Naive thymus-derived CD8-positive, alpha-beta T cell (primary cell): ENCODE data around the gene CREB3L1. TPM values are rescaled to one million over a fixed set of nuclear protein-coding genes. Genes with fewer than 3 reads are reported as not detected.
A peak's percentile ranks its signal among the peaks of the same experiment; 100 is the strongest.

ENCODE experiments used
- ATAC-seq, 2 donors: fragments of 150-1000 bp; cut with Tn5 transposase in 1 of 2; sonication (Bioruptor Pico), chemical (Tn5 transposase) in 1 of 2; 1 replicate in 1 of 2; 2 replicates in 1 of 2; pipeline ENCODE4 v1.10.0; 2021; ENCODE audit warnings: mild to moderate bottlenecking in 2 of 2, moderate library complexity in 2 of 2
- POLR2A ChIA-PET: fragments of 350-600 bp; sonication (Branson Sonifier 250); formaldehyde crosslinking; loops from one replicate; lab custom pipeline; 2021; ENCODE audit warnings: antibody characterized with exemption; lab: Charles Lee
- DNase-seq, 10 donors: peaks; one replicate each; pipeline versions ENCODE4 v3.0.0 to v3.0.0-alpha.2; 2020 to 2022
- H3K27ac Mint-ChIP-seq, 10 donors: one replicate each; pipeline ENCODE4 v1.8.0; 2020 to 2022; ENCODE audit warnings: mild to moderate bottlenecking in 10 of 10, mixed read lengths in 10 of 10, moderate library complexity in 4 of 10, inconsistent platforms in 1 of 10
- H3K27me3 Mint-ChIP-seq, 5 donors: one replicate each; pipeline ENCODE4 v1.8.0; 2021 to 2022; ENCODE audit warnings: mixed read lengths in 5 of 5
- H3K36me3 Mint-ChIP-seq, 3 donors: one replicate each; pipeline ENCODE4 v1.8.0; 2020 to 2022; ENCODE audit warnings: mixed read lengths in 3 of 3, mild to moderate bottlenecking in 2 of 3, inconsistent platforms in 1 of 3
- H3K4me1 Mint-ChIP-seq, 4 donors: one replicate each; pipeline ENCODE4 v1.8.0; 2021 to 2022; ENCODE audit warnings: mixed read lengths in 4 of 4
- H3K4me3 Mint-ChIP-seq, 10 donors: one replicate each; pipeline ENCODE4 v1.8.0; 2020 to 2022; ENCODE audit warnings: mild to moderate bottlenecking in 10 of 10, mixed read lengths in 10 of 10, moderate library complexity in 6 of 10, inconsistent platforms in 1 of 10
- H3K9me3 Mint-ChIP-seq, 9 donors: one replicate each; pipeline ENCODE4 v1.8.0; 2020 to 2022; ENCODE audit warnings: mixed read lengths in 9 of 9, mild to moderate bottlenecking in 3 of 9, inconsistent platforms in 1 of 9, moderate library complexity in 1 of 9
- polyA plus RNA-seq, 3 donors: library from polyadenylated mRNA; unstranded; fragments of 300-500 nt; fragmentation: Illumina TruSeq; gene quantifications; one replicate each; pipeline ENCODE4 v1.2.3, GENCODE V29; 2021
- total RNA-seq, 8 experiments: library from RNA in 2 of 8; stranded (reverse) in 2 of 8; gene quantifications; one replicate each; pipeline ENCODE4 v1.2.3 and lab custom pipeline; 2021 to 2026

The CREB3L1 gene
- total and polyA plus RNA-seq, 5 experiments from 2014 or later, result not detected

DNA sequence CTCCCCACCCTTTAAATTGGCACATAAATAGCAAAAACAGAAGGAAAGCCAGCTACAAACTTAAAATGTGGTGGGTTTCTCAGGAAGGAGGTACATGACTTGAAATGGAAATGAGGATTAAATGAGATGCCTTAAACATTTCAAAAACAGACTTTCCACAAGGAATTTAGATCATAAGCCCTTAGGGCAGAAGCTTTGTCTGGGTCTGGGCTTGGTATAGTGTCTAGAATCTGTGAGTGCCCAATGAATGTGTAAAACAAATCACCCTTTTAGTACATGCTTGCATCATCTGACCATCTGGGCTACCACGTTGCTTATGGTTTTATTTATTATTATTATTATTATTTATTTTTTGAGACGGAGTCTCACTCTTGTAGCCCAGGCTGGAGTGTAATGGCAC lies 37.1 kb upstream of the CREB3L1 start:
- H3K4me1 Mint-ChIP-seq, result peaks cover 8 to 33% (median 26%) of the 10 kb centered on the region in 4 donors
- peaks cover 9 to 31% (median 17%) of the 10 kb centered on the region in 5 donors for H3K27me3 Mint-ChIP-seq
- no peaks in the 10 kb centered on the region for H3K9me3 Mint-ChIP-seq
- no peak overlapping the region for H3K4me3 Mint-ChIP-seq
- H3K27ac Mint-ChIP-seq, result no peak overlapping the region
- no peaks in the 10 kb centered on the region for H3K36me3 Mint-ChIP-seq
- POLR2A ChIA-PET, result interaction anchor here (0.8 kb wide), 1 partner anchor 123 kb away, joined by 3 read pairs; no protein-coding TSS in a partner anchor
- ATAC-seq, result no peak
- DNase-seq, result no peak

DNA sequence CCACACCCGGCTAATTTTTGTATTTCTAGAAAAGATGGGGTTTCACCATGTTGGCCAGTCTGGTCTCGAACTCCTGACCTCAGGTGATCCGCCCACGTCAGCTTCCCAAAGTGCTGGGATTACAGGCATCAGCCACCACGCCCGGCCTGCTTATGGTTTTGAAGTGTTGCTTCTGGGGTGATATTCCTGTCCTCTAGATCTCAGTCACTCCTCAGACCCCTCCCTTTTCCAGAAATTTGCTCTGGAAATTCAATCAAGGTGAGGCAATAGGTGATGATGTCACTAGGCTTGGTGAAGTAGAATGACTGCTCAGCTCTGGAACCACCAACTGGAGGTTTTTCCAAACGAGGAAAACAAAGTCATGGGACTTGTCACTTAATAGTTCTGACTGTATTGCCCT lies 36.6 kb upstream of the CREB3L1 start:
- Mint-ChIP-seq H3K27me3 (peaks cover 9 to 31% (median 18%) of the 10 kb centered on the region in 5 donors), H3K9me3 (no peaks in the 10 kb centered on the region), H3K27ac (peak overlapping the region in 1 of 10 donors; percentile 57), H3K4me3 (no peak overlapping the region), H3K36me3 (no peaks in the 10 kb centered on the region), H3K4me1 (peaks cover 8 to 33% (median 26%) of the 10 kb centered on the region in 4 donors)
- no peak for ATAC-seq
- POLR2A ChIA-PET, result interaction anchor here (1.4 to 1.6 kb wide), 2 partner anchors 59 to 90 kb away, joined by 3 to 4 read pairs; no protein-coding TSS in a partner anchor
- no peak for DNase-seq

DNA sequence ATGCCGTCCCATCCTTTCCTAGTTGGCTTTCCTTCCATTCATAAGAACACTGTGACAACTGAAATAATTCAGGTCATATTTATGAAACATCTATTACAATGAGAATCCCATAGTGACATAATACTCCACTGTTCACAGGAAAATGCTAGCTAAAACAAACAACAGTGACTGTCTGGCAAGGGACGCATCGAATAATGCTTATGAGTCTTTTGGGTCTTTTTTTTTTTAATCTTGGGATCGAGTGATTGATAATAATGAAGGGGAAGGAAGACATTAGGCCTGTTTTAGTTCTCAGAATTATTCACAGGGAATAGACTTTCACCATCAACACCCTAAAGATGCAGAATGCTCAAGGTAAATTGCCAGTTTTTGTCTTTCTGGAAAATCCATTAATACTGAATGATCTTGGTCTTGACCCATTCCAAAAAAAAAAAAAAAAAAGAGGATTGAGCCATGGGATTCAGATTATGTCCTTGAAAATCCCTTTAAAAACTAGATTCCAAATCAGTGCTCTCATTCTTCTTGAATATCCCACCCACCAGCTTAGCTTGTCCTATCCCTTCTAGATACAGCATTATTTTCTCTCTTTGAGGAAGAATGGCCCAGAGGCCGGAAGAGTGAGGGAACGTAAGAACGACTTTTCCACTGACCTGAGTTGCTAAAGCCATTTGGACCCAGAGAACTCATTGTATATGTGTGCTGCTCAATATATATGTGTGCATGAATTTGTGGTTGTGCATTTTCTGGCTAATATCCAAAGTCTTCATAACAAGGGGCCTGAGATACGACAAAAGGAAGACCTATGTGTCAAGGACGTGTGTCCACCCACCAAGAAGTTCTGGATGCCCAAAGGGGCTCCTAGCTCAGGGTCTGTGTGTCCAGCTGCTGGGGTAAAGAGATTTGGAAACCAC lies 35.2 kb upstream of the CREB3L1 start:
- DNase-seq (no peak), ATAC-seq (no peak)
- peaks cover 6 to 27% (median 17%) of the 10 kb centered on the region in 4 donors for H3K4me1 Mint-ChIP-seq
- no peaks in the 10 kb centered on the region for H3K36me3 Mint-ChIP-seq
- POLR2A ChIA-PET, result interaction anchor here (0.8 to 1.6 kb wide), 6 partner anchors 57 to 283 kb away, joined by 3 to 7 read pairs (median 4); no protein-coding TSS in a partner anchor
- H3K9me3 Mint-ChIP-seq, result no peaks in the 10 kb centered on the region
- peak overlapping the region; percentile 78 to 90 (median 84) for H3K4me3 Mint-ChIP-seq
- peaks cover 2 to 20% (median 10%) of the 10 kb centered on the region in 5 donors for H3K27me3 Mint-ChIP-seq
- no peak overlapping the region for H3K27ac Mint-ChIP-seq

DNA sequence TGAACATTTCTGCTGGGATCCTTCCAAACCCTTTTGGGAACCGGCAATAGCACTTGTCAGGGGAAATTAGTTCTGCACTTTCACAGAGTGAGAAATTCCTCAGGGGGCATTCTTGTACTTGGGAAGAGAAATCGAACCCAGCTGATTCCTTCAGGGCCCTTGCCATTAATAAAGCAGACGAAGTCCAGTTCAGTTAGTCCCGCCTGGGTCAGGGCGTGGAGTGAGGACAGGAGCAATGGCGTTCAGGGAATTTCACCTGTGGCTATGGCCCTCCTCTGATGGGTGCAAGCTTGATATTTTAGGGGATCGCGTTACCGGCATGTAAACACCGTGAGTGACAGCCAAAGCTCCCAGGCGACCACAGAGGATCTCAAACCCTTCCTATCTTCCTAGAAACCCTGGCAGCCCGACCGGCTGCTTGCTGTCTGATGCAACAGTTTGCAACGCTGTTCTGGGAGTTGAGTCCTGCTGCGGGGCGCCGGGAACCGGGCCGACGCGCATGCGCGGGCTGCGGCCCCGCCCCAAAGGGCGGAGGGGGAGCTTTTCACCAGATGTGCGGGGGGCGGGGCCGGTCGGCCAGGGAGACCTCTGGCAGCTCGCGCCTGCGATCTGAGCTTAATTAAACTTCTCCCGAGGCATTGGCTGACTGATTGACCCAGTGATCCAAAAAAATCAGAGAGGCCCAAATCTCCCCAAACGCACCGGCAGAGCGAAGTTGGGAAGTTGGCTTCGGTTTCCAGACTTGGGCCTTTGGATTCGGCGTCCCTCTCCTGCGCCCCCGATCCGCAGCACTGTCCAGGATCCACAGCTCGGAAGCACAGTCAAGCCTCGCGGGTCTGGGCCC lies 34.3 kb upstream of the CREB3L1 start:
- POLR2A ChIA-PET, result interaction anchor here (0.7 to 1.4 kb wide), 6 partner anchors 52 to 282 kb away, joined by 3 to 7 read pairs (median 4); no protein-coding TSS in a partner anchor
- DNase-seq, result peak; percentile 70 to 91 (median 82)
- no peaks in the 10 kb centered on the region for H3K36me3 Mint-ChIP-seq
- peak overlapping the region in 7 of 10 donors; percentile 18 to 89 (median 55) for H3K27ac Mint-ChIP-seq
- no peaks in the 10 kb centered on the region for H3K9me3 Mint-ChIP-seq
- H3K4me3 Mint-ChIP-seq, result peak overlapping the region; percentile 78 to 90 (median 84)
- peaks cover 2 to 22% (median 12%) of the 10 kb centered on the region in 4 donors for H3K4me1 Mint-ChIP-seq
- peak; percentile 71 to 78 for ATAC-seq
- H3K27me3 Mint-ChIP-seq, result peaks cover 0 to 17% (median 6%) of the 10 kb centered on the region in 5 donors

DNA sequence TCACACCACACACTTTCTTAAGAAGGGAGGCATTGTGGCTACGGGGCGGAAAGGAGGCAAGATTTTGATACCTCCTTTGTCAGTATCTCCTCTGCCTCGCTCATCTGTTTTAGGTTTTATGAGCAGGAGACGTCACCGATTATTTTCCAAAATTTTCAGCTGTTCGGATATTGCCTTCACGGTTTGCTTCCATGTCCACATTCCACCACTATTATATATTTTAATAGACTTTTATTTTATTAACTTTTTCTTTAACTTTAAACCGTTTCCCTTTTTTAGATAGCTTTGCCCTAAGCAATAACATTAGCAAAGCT lies 33.7 kb upstream of the CREB3L1 start:
- H3K27ac Mint-ChIP-seq, result peak overlapping the region in 3 of 10 donors; percentile 18 to 89 (median 75)
- H3K27me3 Mint-ChIP-seq, result peaks cover 0 to 16% (median 6%) of the 10 kb centered on the region in 5 donors

DNA sequence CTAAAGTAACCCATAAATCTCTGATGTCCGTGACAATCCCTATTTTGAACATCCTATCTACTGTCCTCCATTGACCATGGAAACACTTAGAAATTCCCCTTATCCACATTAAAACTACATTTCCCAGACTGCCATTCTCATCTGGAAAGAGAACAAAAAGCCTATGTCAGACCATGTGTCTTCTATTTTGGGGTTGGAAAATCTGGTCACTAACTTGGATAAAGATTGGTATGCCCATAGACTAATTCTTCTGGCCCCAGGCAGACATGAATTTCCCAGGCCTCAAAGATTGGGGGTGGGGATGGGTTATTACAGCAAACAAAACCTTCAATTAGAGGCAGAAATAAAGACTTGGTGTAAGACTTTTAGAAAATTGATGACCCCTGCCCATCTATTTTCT lies 30.9 kb upstream of the CREB3L1 start:
- peaks cover 3 to 11% (median 8%) of the 10 kb centered on the region in 4 donors for H3K4me1 Mint-ChIP-seq
- ATAC-seq (no peak), DNase-seq (no peak)
- no peaks in the 10 kb centered on the region for H3K9me3 Mint-ChIP-seq
- peaks cover 0 to 8% (median 2%) of the 10 kb centered on the region in 5 donors for H3K27me3 Mint-ChIP-seq
- no peak overlapping the region for H3K4me3 Mint-ChIP-seq
- POLR2A ChIA-PET, result no interaction called here
- H3K27ac Mint-ChIP-seq, result no peak overlapping the region
- H3K36me3 Mint-ChIP-seq, result no peaks in the 10 kb centered on the region

More for the DNA sequence above, 33.7 kb upstream of the CREB3L1 start:
- no peak for DNase-seq
- Mint-ChIP-seq H3K9me3 (no peaks in the 10 kb centered on the region), H3K4me3 (peak overlapping the region; percentile 78 to 90 (median 84)), H3K36me3 (no peaks in the 10 kb centered on the region), H3K4me1 (peaks cover 2 to 18% (median 10%) of the 10 kb centered on the region in 4 donors)
- POLR2A ChIA-PET, result interaction anchor here (0.7 to 1.4 kb wide), 4 partner anchors 52 to 105 kb away, joined by 3 to 7 read pairs (median 4); no protein-coding TSS in a partner anchor
- ATAC-seq, result no peak

DNA sequence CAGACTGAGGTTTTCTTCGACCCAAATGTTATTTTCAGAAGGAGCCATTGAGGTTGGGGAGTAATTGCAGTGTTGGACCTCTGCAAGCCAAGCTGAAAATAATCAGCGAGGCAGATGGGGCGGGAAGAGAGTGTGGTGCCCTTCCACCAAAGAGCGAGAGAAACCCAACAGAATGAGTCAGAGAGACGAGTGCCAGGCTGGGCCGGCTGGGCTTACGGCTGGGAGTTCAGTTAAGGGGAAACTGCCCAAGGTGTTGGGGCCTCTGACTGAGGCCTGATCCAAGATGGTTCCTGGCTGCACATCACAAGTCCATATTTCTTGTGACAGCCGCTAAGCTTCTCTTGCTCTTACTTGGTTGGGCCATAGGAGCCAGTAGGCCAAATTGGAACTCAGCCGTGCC lies 30.4 kb upstream of the CREB3L1 start:
- Mint-ChIP-seq H3K36me3 (no peaks in the 10 kb centered on the region), H3K27me3 (peaks cover 0 to 6% (median 0%) of the 10 kb centered on the region in 5 donors), H3K4me1 (peaks cover 3 to 11% (median 8%) of the 10 kb centered on the region in 4 donors), H3K27ac (no peak overlapping the region), H3K4me3 (no peak overlapping the region), H3K9me3 (no peaks in the 10 kb centered on the region)
- ATAC-seq (no peak), DNase-seq (no peak)
- POLR2A ChIA-PET, result no interaction called here

DNA sequence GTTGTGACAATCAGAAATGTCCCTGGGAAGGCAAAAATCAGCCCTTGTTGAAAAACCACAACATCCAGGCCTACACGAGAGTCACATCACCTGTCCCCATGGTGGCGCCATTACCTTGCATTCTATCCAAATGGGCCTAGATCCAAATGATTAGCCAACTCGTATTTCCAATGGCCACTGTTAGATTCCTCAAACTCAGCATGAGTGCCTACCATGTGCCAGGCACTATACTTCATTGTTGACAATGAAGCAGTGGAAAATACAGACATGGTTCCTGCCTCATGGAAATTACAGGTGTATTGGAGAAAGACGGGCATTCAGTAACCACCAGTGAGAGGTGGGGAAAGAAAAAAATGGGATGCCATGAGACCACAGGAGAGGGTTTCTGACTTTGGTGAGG lies 29.8 kb upstream of the CREB3L1 start:
- Mint-ChIP-seq H3K27me3 (peaks cover 0 to 7% (median 0%) of the 10 kb centered on the region in 5 donors), H3K36me3 (no peaks in the 10 kb centered on the region), H3K4me1 (peaks cover 1 to 10% (median 6%) of the 10 kb centered on the region in 4 donors), H3K4me3 (no peak overlapping the region), H3K9me3 (no peaks in the 10 kb centered on the region), H3K27ac (no peak overlapping the region)
- DNase-seq (peak in 6 of 10 donors; percentile 22 to 72 (median 38)), ATAC-seq (peak in 1 of 2 donors; percentile 28)
- POLR2A ChIA-PET, result no interaction called here

DNA sequence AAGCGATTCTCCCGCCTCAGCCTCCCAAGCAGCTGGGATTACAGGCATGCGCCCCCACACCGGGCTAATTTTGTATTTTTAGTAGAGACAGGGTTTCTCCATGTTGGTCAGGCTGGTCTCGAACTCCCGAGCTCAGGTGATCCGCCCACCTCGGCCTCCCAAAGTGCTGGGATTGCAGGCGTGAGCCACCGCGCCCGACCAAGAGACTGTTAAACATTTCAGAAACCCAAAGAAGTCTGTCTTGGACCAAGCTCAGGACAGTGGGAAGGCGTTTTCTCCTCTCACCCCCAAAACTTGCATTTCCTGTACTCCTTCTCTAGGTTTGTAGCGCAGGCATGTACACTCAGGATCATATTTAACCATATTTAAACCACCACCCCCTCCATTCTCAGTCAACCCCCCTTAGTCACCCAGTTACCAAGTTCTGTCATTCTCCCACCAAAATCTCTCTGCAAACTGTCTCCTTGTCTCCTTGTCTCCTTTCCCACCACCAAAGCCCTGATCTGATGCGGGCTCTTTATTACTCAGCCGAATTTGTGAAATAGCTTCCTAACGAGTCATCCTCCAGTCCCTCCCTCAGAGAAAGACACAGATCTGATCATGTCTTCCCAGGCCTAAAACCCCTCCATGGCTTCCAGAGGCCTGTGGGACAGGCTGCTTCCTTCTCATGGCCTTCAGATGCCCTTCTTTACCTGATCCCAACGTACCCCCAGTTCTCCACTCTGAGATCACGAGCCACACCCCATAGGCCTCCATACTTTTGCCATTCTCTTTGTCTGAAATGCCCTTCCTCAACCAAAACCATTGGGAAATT lies 29.0 kb upstream of the CREB3L1 start:
- H3K4me1 Mint-ChIP-seq, result peaks cover 0 to 2% (median under 1%) of the 10 kb centered on the region in 4 donors
- no peak for ATAC-seq
- no peak overlapping the region for H3K27ac Mint-ChIP-seq
- no peaks in the 10 kb centered on the region for H3K36me3 Mint-ChIP-seq
- H3K27me3 Mint-ChIP-seq, result peaks cover 0 to 7% (median 0%) of the 10 kb centered on the region in 5 donors
- POLR2A ChIA-PET, result no interaction called here
- no peaks in the 10 kb centered on the region for H3K9me3 Mint-ChIP-seq
- no peak overlapping the region for H3K4me3 Mint-ChIP-seq
- no peak for DNase-seq

DNA sequence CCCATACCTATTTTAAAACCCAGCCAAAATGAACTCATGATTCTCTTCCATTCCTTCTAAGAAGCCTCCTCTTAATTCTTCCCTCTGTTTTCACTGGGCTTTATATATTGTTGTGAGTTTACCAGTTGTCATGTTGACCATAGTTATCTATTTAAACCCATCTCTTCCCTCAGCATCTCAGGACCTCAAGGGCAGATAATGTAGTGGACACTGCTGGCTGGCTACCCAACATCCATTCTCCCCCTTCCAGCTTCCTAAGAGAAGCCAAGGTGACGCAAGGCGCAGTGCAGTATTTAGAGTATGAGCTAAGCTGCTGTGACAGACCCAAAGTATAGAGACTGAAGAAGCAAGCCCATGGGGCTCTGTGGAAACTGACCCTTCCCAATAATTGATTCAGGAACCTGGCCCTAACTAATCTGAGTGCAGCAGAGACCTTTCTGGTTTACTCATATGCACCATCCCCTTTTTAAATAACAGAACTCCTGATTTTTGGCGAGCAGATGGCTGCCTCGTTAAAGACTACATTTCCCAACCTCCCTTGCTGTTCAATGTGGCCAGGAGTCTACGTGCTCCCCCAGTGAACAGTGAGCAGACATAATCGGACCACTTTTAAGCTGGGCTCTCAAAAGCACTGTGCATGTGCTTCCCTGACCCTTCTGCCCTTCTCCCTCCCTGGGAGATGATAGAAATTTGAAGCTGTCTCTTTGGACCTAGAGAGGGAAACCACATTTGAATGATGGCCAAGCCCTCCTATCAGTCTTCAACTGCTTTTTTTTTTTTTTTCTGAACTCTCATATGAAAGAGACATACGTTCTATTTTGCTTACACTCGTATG lies 28.1 kb upstream of the CREB3L1 start:
- Mint-ChIP-seq H3K36me3 (no peaks in the 10 kb centered on the region), H3K9me3 (no peaks in the 10 kb centered on the region), H3K4me3 (no peak overlapping the region), H3K4me1 (peaks cover 0 to 1% (median 0%) of the 10 kb centered on the region in 4 donors), H3K27me3 (peaks cover 0 to 7% (median 0%) of the 10 kb centered on the region in 5 donors), H3K27ac (peak overlapping the region in 1 of 10 donors; percentile 23)
- DNase-seq, result no peak
- ATAC-seq, result no peak
- POLR2A ChIA-PET, result no interaction called here
